Mesenchymal stem cell (in vitro differentiated cells and primary cell): ENCODE data around the gene C8G.

Source experiments
- DNase-seq: peaks from one replicate; pipeline ENCODE4 v3.0.0-alpha.2; 2013
- H2AFZ ChIP-seq: one replicate; pipeline ENCODE4 v1.6.1; 2013; ENCODE audit warnings: low read depth, mild to moderate bottlenecking, control low read depth, inconsistent platforms, low read length, moderate library complexity
- H2AK5ac ChIP-seq: 2 replicates; pipeline ENCODE4 v1.6.1; 2013; ENCODE audit warnings: low read length, moderate library complexity, mild to moderate bottlenecking, inconsistent platforms; ENCODE audit not compliant: severe bottlenecking
- H2BK120ac ChIP-seq: one replicate; pipeline ENCODE4 v1.6.1; 2013; ENCODE audit warnings: low read depth, mild to moderate bottlenecking, inconsistent platforms, low read length, moderate library complexity
- H2BK12ac ChIP-seq, 2 experiments: one replicate each; pipeline ENCODE4 v1.6.1; 2013; ENCODE audit warnings: inconsistent platforms in 2 of 2, low read length in 2 of 2, mild to moderate bottlenecking in 2 of 2, moderate library complexity in 2 of 2, control low read depth in 1 of 2
- H2BK15ac ChIP-seq: one replicate; pipeline ENCODE4 v1.6.1; 2013; ENCODE audit warnings: mild to moderate bottlenecking, low read depth, inconsistent platforms; ENCODE audit not compliant: poor library complexity, severe bottlenecking
- H2BK5ac ChIP-seq: 2 replicates; pipeline ENCODE4 v1.6.1; 2013; ENCODE audit warnings: low read depth, mild to moderate bottlenecking, low read length, control low read depth, inconsistent platforms; ENCODE audit not compliant: poor library complexity, severe bottlenecking
- H3K14ac ChIP-seq, 2 experiments: one replicate each; pipeline ENCODE4 v1.6.1; 2013; ENCODE audit warnings: inconsistent platforms in 2 of 2, low read length in 2 of 2, control low read depth in 1 of 2, mild to moderate bottlenecking in 1 of 2, moderate library complexity in 1 of 2
- H3K18ac ChIP-seq, 2 experiments: one replicate each; pipeline ENCODE4 v1.6.1; 2013; ENCODE audit warnings: inconsistent platforms in 2 of 2, low read length in 2 of 2, control low read depth in 1 of 2, low read depth in 1 of 2, mild to moderate bottlenecking in 1 of 2
- H3K23ac ChIP-seq, 2 experiments: one replicate each; pipeline ENCODE4 v1.6.1; 2013; ENCODE audit warnings: inconsistent platforms in 2 of 2, low read length in 2 of 2, mild to moderate bottlenecking in 2 of 2, moderate library complexity in 2 of 2, control low read depth in 1 of 2
- H3K27ac ChIP-seq: 2 replicates; pipeline ENCODE4 v1.5.1; 2013; ENCODE audit warnings: mild to moderate bottlenecking, moderate library complexity, low read length, control low read depth, inconsistent platforms; ENCODE audit not compliant: poor library complexity, severe bottlenecking
- H3K27me3 ChIP-seq, 2 experiments: 2 replicates each; pipeline versions ENCODE4 v1.6.1 to v1.7.0; 2013; ENCODE audit warnings: low read length in 2 of 2, mild to moderate bottlenecking in 2 of 2, moderate library complexity in 2 of 2, control low read depth in 1 of 2, inconsistent platforms in 1 of 2; ENCODE audit not compliant: control insufficient read depth in 1 of 2, insufficient read depth in 1 of 2
- H3K36me3 ChIP-seq, 2 experiments: 2 replicates each; pipeline versions ENCODE4 v1.6.1 to v1.7.0; 2013; ENCODE audit warnings: low read length in 2 of 2, control low read depth in 1 of 2, inconsistent platforms in 1 of 2, low read depth in 1 of 2, mild to moderate bottlenecking in 1 of 2; ENCODE audit not compliant: insufficient read depth in 2 of 2, control insufficient read depth in 1 of 2
- H3K4ac ChIP-seq, 2 experiments: one replicate each; pipeline ENCODE4 v1.6.1; 2013; ENCODE audit warnings: inconsistent platforms in 2 of 2, low read length in 2 of 2, mild to moderate bottlenecking in 2 of 2, moderate library complexity in 2 of 2, control low read depth in 1 of 2, low read depth in 1 of 2
- H3K4me1 ChIP-seq: 2 replicates; pipeline ENCODE4 v1.6.1; 2013; ENCODE audit warnings: low read depth, low read length, control low read depth; ENCODE audit not compliant: control insufficient read depth, insufficient read depth
- H3K4me2 ChIP-seq: 2 replicates; pipeline ENCODE4 v1.6.1; 2013; ENCODE audit warnings: low read length, mild to moderate bottlenecking, inconsistent platforms; ENCODE audit not compliant: poor library complexity, severe bottlenecking
- H3K4me3 ChIP-seq, 2 experiments: 2 replicates each; pipeline versions ENCODE4 v1.5.1 to v1.7.0; 2013; ENCODE audit warnings: low read length in 2 of 2, mild to moderate bottlenecking in 2 of 2, control low read depth in 1 of 2, low read depth in 1 of 2; ENCODE audit not compliant: insufficient read depth in 1 of 2
- H3K79me1 ChIP-seq: replicated peaks from 2 replicates; pipeline ENCODE4 v1.6.1; 2013; ENCODE audit warnings: mild to moderate bottlenecking, control low read depth, low read length, inconsistent platforms; ENCODE audit not compliant: poor library complexity, severe bottlenecking
- H3K9ac ChIP-seq: 2 replicates; pipeline ENCODE4 v1.7.0; 2013; ENCODE audit warnings: mild to moderate bottlenecking, low read length, moderate library complexity
- H3K9me3 ChIP-seq: 2 replicates; pipeline ENCODE4 v1.7.0; 2013; ENCODE audit warnings: mild to moderate bottlenecking, low read length; ENCODE audit not compliant: control insufficient read depth
- H4K8ac ChIP-seq: one replicate; pipeline ENCODE4 v1.6.1; 2013; ENCODE audit warnings: inconsistent platforms, mild to moderate bottlenecking, low read length, moderate library complexity
- H4K91ac ChIP-seq: one replicate; pipeline ENCODE4 v1.6.1; 2013; ENCODE audit warnings: mild to moderate bottlenecking, low read length, inconsistent platforms
- WGBS: methylation state at CpG from one replicate; pipeline ENCODE4 v1.1.7; 2013; ENCODE audit warnings: mixed read lengths; 5-methylcytosine and 5-hydroxymethylcytosine counted together

The C8G gene

DNA sequence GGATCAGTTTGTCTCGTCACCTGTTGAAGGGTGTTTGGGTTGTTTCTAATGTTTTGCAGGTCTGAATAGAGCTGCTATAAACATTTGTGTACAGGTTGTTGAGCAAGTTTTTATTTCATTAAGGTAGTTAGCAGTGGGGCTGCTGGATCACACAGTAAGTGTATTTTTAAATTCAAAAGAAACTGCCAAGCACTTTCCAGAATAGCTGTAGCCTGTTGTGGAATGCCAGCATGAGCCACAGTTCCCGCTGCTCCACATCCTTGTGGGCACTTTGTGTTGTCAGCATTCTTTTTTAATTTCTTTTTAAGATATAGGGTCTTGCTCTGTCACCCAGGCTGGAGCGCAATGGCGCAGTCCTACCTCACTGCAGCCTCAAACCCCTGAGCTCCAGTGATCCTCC, 15.0 kb upstream of the C8G start:
- H3K4me2 ChIP-seq, result no peak overlapping the region
- peaks cover 18 to 35% of the 10 kb centered on the region in 2 experiments for H3K36me3 ChIP-seq
- no peak overlapping the region for H3K4me3 ChIP-seq
- no peak overlapping the region for H2BK12ac ChIP-seq
- H3K4me1 ChIP-seq, result peaks cover 3% of the 10 kb centered on the region
- no peak overlapping the region for H2BK5ac ChIP-seq
- H3K18ac ChIP-seq, result no peak overlapping the region
- no peak overlapping the region for H3K23ac ChIP-seq
- H3K27ac ChIP-seq, result no peak overlapping the region
- H3K14ac ChIP-seq, result no peak overlapping the region
- no peak for DNase-seq
- H3K27me3 ChIP-seq, result no peaks in the 10 kb centered on the region
- no peak overlapping the region for H2AK5ac ChIP-seq
- H3K4ac ChIP-seq, result no peak overlapping the region
- H2AFZ ChIP-seq, result no peak overlapping the region
- no peak overlapping the region for H3K9ac ChIP-seq
- H3K79me1 ChIP-seq, result peaks cover 13% of the 10 kb centered on the region
- 96% methylated on average over 4 of the region's 4 CpGs for WGBS
- H3K9me3 ChIP-seq, result no peaks in the 10 kb centered on the region
- H4K91ac ChIP-seq, result no peak overlapping the region
- no peak overlapping the region for H2BK15ac ChIP-seq
- no peak overlapping the region for H4K8ac ChIP-seq
- no peak overlapping the region for H2BK120ac ChIP-seq

DNA sequence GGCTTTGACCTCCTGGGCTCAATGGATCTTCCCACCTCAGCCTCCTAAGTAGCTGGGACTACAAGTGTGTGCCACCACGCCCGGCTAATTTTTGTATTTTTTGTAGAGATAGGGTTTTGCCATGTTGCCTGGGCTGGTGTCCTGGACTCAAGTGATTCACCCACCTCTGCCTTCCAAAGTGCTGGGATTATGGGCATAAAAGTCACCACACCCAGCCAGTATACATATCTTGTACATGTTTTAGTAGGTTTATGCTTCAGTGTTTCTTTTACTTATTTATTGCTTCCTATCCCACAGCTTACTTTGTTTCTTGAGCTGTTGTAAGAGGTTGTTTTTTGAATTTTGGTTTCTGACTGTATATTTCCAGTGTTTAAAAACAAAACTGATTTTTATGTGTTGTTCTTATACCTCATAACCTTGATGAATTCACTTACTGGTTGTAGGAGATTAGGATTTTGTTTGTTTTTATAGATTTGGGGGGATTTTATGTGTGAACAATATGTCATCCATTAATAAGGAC, 13.4 kb upstream of the C8G start:
- Histone ChIP-seq H3K36me3 (peaks cover 4 to 19% of the 10 kb centered on the region in 2 experiments), H3K79me1 (peaks cover 11% of the 10 kb centered on the region), H2BK12ac (no peak overlapping the region), H2AK5ac (no peak overlapping the region), H4K91ac (no peak overlapping the region), H3K4ac (no peak overlapping the region), H3K23ac (no peak overlapping the region), H3K9ac (peak overlapping the region; percentile 11), H3K4me2 (no peak overlapping the region), H3K27me3 (no peaks in the 10 kb centered on the region), H2BK15ac (no peak overlapping the region), H4K8ac (no peak overlapping the region), H2BK120ac (no peak overlapping the region), H3K18ac (no peak overlapping the region), H3K9me3 (no peaks in the 10 kb centered on the region), H3K27ac (no peak overlapping the region), H3K4me1 (peaks cover 3% of the 10 kb centered on the region), H2BK5ac (no peak overlapping the region), H3K14ac (no peak overlapping the region), H2AFZ (no peak overlapping the region), H3K4me3 (no peak overlapping the region)
- no CpG with 5 or more reads among the region's 2 CpGs for WGBS
- DNase-seq, result no peak

DNA sequence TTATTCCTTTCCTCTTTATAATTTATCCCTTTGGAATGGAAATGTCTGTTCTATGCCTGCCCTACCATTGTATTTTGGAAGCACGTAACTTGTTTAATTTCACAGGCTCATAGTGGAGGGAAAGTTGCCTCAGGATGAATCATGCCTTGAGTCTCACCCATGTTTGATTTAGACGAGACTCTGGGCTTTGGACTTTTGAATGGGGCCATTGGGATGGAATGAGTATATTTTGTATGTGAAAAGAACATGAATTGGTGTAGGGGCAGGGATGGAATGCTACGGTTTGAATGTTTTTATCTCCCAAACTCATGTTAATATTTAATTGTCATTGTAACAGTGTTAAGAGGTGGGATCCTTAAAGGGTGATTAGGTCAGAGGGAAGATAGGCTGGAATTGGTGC, 10.8 kb upstream of the C8G start:
- Histone ChIP-seq H3K14ac (no peak overlapping the region), H3K79me1 (peaks cover 18% of the 10 kb centered on the region), H3K9me3 (no peaks in the 10 kb centered on the region), H2BK12ac (no peak overlapping the region), H3K4ac (no peak overlapping the region), H3K36me3 (peaks cover 4 to 17% of the 10 kb centered on the region in 2 experiments), H3K27me3 (no peaks in the 10 kb centered on the region), H3K4me1 (no peaks in the 10 kb centered on the region), H2BK15ac (no peak overlapping the region), H3K27ac (no peak overlapping the region), H3K4me2 (no peak overlapping the region), H2BK5ac (no peak overlapping the region), H4K91ac (no peak overlapping the region), H3K18ac (no peak overlapping the region), H2BK120ac (no peak overlapping the region), H3K9ac (no peak overlapping the region), H4K8ac (no peak overlapping the region), H3K4me3 (no peak overlapping the region), H2AFZ (no peak overlapping the region), H3K23ac (no peak overlapping the region), H2AK5ac (no peak overlapping the region)
- 95% methylated on average over 2 of the region's 3 CpGs for WGBS
- DNase-seq, result no peak

DNA sequence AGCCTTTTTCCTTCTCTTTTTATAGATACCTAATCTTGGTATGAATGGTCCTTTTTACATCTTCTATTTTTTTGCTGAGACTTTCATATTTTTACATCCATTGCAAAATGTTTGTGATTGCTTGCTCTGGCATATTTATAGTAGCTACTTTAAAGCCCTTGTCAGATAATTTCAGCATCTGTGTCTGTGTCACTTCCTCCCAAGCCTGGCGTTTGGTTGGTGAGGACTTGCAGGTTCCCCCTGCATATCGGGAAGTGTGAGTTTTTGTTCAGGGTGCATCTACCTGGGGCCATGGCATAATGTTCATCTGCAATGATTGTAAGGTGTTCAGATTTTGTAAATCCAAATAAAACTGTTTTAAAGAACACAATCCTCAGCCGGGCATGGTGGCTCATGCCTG, 9.4 kb upstream of the C8G start:
- WGBS, result 94% methylated on average over 3 of the region's 3 CpGs

More for the DNA sequence above, 9.4 kb upstream of the C8G start:
- peaks cover 2% of the 10 kb centered on the region for H3K4me1 ChIP-seq
- peaks cover 28% of the 10 kb centered on the region for H3K79me1 ChIP-seq
- no peaks in the 10 kb centered on the region for H3K9me3 ChIP-seq
- no peak overlapping the region for H3K23ac ChIP-seq
- H2BK15ac ChIP-seq, result no peak overlapping the region
- no peak overlapping the region for H4K91ac ChIP-seq
- H3K9ac ChIP-seq, result no peak overlapping the region
- H2AFZ ChIP-seq, result no peak overlapping the region
- H3K36me3 ChIP-seq, result peaks cover 18 to 31% of the 10 kb centered on the region in 2 experiments
- no peak overlapping the region for H3K27ac ChIP-seq
- no peak for DNase-seq
- no peak overlapping the region for H2BK12ac ChIP-seq
- no peak overlapping the region for H3K4me3 ChIP-seq
- no peak overlapping the region for H4K8ac ChIP-seq
- no peaks in the 10 kb centered on the region for H3K27me3 ChIP-seq
- H3K4ac ChIP-seq, result no peak overlapping the region
- H2AK5ac ChIP-seq, result no peak overlapping the region
- no peak overlapping the region for H3K18ac ChIP-seq
- no peak overlapping the region for H3K14ac ChIP-seq
- H2BK120ac ChIP-seq, result no peak overlapping the region
- H3K4me2 ChIP-seq, result no peak overlapping the region
- H2BK5ac ChIP-seq, result no peak overlapping the region
